ENCODE results near the gene GPR63. TPM values are rescaled to one million over a fixed set of nuclear protein-coding genes. Genes with fewer than 3 reads are reported as not detected.

Gene GPR63
- total and polyA plus RNA-seq, 4 donors = 0.03 to 0.14 (median 0.08) TPM; not detected in 1

DNA sequence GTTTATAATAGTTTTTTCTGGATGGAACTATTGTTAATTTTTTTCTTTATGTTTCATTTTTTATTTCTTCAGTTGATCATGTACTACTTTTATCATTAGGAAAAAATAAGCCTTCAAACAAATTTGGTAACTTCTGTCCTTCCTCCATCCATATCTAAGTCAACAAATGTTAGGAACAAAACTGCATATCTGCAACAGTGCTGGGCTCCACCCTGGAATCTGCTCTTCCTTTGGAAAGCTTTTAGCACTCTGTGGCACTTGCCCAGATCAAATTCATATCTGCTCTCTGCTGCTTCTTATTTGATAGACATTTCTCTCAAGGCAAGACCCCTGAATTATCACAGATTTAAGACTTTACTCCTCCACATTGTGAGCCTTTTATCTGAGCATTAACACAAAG is 24.3 kb upstream of the GPR63 start (continued):
- TF ChIP-seq SP1 (IDR thresholded peaks at IDR 0.05) = no peak
- no peak for TF ChIP-seq FOXA2 (IDR thresholded peaks at IDR 0.05)

DNA sequence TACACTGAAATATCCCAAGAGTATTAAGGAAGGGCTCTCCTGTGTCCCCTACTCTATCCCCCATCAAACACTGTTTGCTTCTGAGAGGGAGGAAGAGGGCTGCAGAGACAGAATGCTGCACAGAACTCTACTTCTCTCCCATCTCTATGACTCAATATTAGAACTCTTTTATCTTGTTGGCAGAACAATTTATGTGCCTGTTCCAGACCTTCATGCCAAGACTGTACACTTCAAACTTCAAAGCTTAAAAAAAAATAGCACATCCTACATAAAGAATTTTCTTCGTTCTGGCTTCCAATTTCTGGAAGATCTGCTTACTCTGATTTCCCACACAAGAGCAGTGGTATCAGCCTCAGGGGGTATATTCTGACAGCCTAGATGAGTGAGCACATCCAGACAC is 19.6 kb upstream of the GPR63 start:
- Histone ChIP-seq H3K9me3 (ENCODE audit: control insufficient read depth in 4 of 4, low read length in 3 of 4) (no peaks in the 10 kb centered on the region), H3K36me3 (ENCODE audit: control insufficient read depth in 4 of 4, insufficient read depth in 3 of 4, low read depth in 1 of 4, low read length in 3 of 4) (no peaks in the 10 kb centered on the region), H3K27me3 (ENCODE audit: control insufficient read depth in 4 of 4, insufficient read depth in 4 of 4, low read length in 3 of 4) (no peaks in the 10 kb centered on the region), H3K27ac (ENCODE audit: low read depth in 1 of 2, low read length in 2 of 2) (no peak overlapping the region), H3K4me1 (ENCODE audit: control insufficient read depth in 4 of 4, insufficient read depth in 4 of 4, low read length in 3 of 4) (no peaks in the 10 kb centered on the region), H3K4me3 (ENCODE audit: low read depth in 1 of 3, low read length in 3 of 3) (no peak overlapping the region), H3K9ac (ENCODE audit: low read depth in 1 of 2, low read length in 2 of 2) (no peak overlapping the region)
- TF ChIP-seq JUND (IDR thresholded peaks at IDR 0.05) (no peak), YY1 (IDR thresholded peaks at IDR 0.05) (no peak), FOXA2 (IDR thresholded peaks at IDR 0.05) (no peak), RXRA (IDR thresholded peaks at IDR 0.05) (no peak), TAF1 (conservative IDR thresholded peaks at IDR 0.05) (no peak), GABPA (IDR thresholded peaks at IDR 0.05 in 1 of 2, conservative IDR thresholded peaks at IDR 0.05 in 1 of 2) (no peak), SP1 (IDR thresholded peaks at IDR 0.05) (no peak), HNF4A (conservative IDR thresholded peaks at IDR 0.05) (no peak), FOXA1 (IDR thresholded peaks at IDR 0.05) (no peak), NR2F2 (IDR thresholded peaks at IDR 0.05) (no peak), EGR1 (IDR thresholded peaks at IDR 0.05; ENCODE audit: low read depth in 2 of 2) (no peak), HNF4G (IDR thresholded peaks at IDR 0.05) (no peak)
- TF ChIP-seq, protein P1, sequence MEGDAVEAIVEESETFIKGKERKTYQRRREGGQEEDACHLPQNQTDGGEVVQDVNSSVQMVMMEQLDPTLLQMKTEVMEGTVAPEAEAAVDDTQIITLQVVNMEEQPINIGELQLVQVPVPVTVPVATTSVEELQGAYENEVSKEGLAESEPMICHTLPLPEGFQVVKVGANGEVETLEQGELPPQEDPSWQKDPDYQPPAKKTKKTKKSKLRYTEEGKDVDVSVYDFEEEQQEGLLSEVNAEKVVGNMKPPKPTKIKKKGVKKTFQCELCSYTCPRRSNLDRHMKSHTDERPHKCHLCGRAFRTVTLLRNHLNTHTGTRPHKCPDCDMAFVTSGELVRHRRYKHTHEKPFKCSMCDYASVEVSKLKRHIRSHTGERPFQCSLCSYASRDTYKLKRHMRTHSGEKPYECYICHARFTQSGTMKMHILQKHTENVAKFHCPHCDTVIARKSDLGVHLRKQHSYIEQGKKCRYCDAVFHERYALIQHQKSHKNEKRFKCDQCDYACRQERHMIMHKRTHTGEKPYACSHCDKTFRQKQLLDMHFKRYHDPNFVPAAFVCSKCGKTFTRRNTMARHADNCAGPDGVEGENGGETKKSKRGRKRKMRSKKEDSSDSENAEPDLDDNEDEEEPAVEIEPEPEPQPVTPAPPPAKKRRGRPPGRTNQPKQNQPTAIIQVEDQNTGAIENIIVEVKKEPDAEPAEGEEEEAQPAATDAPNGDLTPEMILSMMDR (IDR thresholded peaks at IDR 0.05; ENCODE audit: low read depth, low read length, missing input control) = no peak
- TF ChIP-seq, protein P2, sequence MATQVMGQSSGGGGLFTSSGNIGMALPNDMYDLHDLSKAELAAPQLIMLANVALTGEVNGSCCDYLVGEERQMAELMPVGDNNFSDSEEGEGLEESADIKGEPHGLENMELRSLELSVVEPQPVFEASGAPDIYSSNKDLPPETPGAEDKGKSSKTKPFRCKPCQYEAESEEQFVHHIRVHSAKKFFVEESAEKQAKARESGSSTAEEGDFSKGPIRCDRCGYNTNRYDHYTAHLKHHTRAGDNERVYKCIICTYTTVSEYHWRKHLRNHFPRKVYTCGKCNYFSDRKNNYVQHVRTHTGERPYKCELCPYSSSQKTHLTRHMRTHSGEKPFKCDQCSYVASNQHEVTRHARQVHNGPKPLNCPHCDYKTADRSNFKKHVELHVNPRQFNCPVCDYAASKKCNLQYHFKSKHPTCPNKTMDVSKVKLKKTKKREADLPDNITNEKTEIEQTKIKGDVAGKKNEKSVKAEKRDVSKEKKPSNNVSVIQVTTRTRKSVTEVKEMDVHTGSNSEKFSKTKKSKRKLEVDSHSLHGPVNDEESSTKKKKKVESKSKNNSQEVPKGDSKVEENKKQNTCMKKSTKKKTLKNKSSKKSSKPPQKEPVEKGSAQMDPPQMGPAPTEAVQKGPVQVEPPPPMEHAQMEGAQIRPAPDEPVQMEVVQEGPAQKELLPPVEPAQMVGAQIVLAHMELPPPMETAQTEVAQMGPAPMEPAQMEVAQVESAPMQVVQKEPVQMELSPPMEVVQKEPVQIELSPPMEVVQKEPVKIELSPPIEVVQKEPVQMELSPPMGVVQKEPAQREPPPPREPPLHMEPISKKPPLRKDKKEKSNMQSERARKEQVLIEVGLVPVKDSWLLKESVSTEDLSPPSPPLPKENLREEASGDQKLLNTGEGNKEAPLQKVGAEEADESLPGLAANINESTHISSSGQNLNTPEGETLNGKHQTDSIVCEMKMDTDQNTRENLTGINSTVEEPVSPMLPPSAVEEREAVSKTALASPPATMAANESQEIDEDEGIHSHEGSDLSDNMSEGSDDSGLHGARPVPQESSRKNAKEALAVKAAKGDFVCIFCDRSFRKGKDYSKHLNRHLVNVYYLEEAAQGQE (IDR thresholded peaks at IDR 0.05) = no peak
- TF ChIP-seq, protein P3, sequence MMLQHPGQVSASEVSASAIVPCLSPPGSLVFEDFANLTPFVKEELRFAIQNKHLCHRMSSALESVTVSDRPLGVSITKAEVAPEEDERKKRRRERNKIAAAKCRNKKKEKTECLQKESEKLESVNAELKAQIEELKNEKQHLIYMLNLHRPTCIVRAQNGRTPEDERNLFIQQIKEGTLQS (IDR thresholded peaks at IDR 0.05) = no peak
- TF ChIP-seq, protein P4, sequence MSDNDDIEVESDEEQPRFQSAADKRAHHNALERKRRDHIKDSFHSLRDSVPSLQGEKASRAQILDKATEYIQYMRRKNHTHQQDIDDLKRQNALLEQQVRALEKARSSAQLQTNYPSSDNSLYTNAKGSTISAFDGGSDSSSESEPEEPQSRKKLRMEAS (IDR thresholded peaks at IDR 0.05) = no peak
- TF ChIP-seq, protein P5, sequence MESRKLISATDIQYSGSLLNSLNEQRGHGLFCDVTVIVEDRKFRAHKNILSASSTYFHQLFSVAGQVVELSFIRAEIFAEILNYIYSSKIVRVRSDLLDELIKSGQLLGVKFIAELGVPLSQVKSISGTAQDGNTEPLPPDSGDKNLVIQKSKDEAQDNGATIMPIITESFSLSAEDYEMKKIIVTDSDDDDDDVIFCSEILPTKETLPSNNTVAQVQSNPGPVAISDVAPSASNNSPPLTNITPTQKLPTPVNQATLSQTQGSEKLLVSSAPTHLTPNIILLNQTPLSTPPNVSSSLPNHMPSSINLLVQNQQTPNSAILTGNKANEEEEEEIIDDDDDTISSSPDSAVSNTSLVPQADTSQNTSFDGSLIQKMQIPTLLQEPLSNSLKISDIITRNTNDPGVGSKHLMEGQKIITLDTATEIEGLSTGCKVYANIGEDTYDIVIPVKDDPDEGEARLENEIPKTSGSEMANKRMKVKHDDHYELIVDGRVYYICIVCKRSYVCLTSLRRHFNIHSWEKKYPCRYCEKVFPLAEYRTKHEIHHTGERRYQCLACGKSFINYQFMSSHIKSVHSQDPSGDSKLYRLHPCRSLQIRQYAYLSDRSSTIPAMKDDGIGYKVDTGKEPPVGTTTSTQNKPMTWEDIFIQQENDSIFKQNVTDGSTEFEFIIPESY (IDR thresholded peaks at IDR 0.05) = no peak
- DNase-seq (ENCODE audit: low spot score) = no peak
- WGBS = 76% methylated on average over 1 of the region's 1 CpG
